A673 (cell line): ENCODE results near the gene GPR149. TPM values are rescaled to one million over a fixed set of nuclear protein-coding genes. Genes with fewer than 3 reads are reported as not detected.

Source experiments
- BruUV-seq: library from RNA; stranded (reverse); fragments of 400-500 nt; replicated peaks from 2 replicates; lab custom pipeline; 2021; lab: Mats Ljungman, UMichigan
- CTCF ChIA-PET: fragments of 300-600 bp; sonication (Branson Sonifier 250); formaldehyde crosslinking; loops from one replicate; lab custom pipeline; 2022; ENCODE audit warnings: antibody characterized with exemption; lab: Charles Lee
- POLR2A ChIA-PET: fragments of 300-600 bp; sonication (Branson Sonifier 250); formaldehyde crosslinking; loops from one replicate; lab custom pipeline; 2022; ENCODE audit warnings: antibody characterized with exemption; ENCODE audit not compliant: low non-redundant PET; lab: Charles Lee
- DNase-seq: peaks from one replicate; pipeline ENCODE4 v3.0.0-alpha.2; 2015; ENCODE audit warnings: low spot score
- H3K27ac ChIP-seq: fragments of 200-600 bp; sonication (generic); 2 replicates; pipeline ENCODE4 v1.5.1; 2016; ENCODE audit warnings: mixed run types, low read depth, mild to moderate bottlenecking, mixed read lengths, antibody characterized with exemption, low read length; ENCODE audit not compliant: poor library complexity, severe bottlenecking
- H3K27me3 ChIP-seq: fragments of 200-600 bp; sonication (generic); replicated peaks from 2 replicates; pipeline ENCODE4 v1.6.1; 2017; ENCODE audit warnings: mixed run types, low read depth, mild to moderate bottlenecking, mixed read lengths, antibody characterized with exemption, low read length; ENCODE audit not compliant: insufficient read depth, poor library complexity
- H3K36me3 ChIP-seq: fragments of 200-600 bp; sonication (generic); 2 replicates; pipeline ENCODE4 v1.6.1; 2016; ENCODE audit warnings: mixed run types, mild to moderate bottlenecking, mixed read lengths, antibody characterized with exemption, low read length; ENCODE audit not compliant: insufficient read depth, poor library complexity, severe bottlenecking
- H3K4me1 ChIP-seq: fragments of 200-600 bp; sonication (generic); 2 replicates; pipeline ENCODE4 v1.6.1; 2017; ENCODE audit warnings: mixed run types, mild to moderate bottlenecking, mixed read lengths, antibody characterized with exemption, low read length; ENCODE audit not compliant: insufficient read depth, poor library complexity, severe bottlenecking
- H3K4me3 ChIP-seq: fragments of 200-600 bp; sonication (generic); 2 replicates; pipeline ENCODE4 v1.5.1; 2016; ENCODE audit warnings: low read depth, mixed run types, mild to moderate bottlenecking, mixed read lengths, low read length; ENCODE audit not compliant: poor library complexity, severe bottlenecking
- H3K9me3 ChIP-seq: fragments of 200-600 bp; sonication (generic); 2 replicates; pipeline ENCODE4 v1.6.1; 2016; ENCODE audit warnings: mixed run types, low read depth, mild to moderate bottlenecking, mixed read lengths, antibody characterized with exemption, low read length; ENCODE audit not compliant: poor library complexity, severe bottlenecking
- CTCF ChIP-seq: fragments of 300-800, 200-600 bp; sonication (generic); conservative IDR thresholded peaks from 2 replicates; pipeline ENCODE4 v1.5.1; 2017; ENCODE audit warnings: low read depth, mild to moderate bottlenecking, antibody characterized with exemption, low read length, moderate library complexity, mixed read lengths
- EZH2 ChIP-seq: fragments of 200-600 bp; sonication (generic); IDR thresholded peaks from 2 replicates; pipeline ENCODE4 v1.6.1; 2017; ENCODE audit warnings: borderline replicate concordance, low read depth, mild to moderate bottlenecking, mixed read lengths, antibody characterized with exemption, low read length; ENCODE audit not compliant: poor library complexity, severe bottlenecking
- intact Hi-C: fragments of 100-400 bp; cut with micrococcal nuclease; formaldehyde crosslinking; loops from one replicate; pipeline ENCODE4 v1.10.0; 2022; ENCODE audit not compliant: unreplicated experiment
- total RNA-seq: library from RNA; stranded (reverse); gene quantifications from 2 replicates; pipeline ENCODE4 v1.2.3, GENCODE V29; 2021

GPR149 gene
- total RNA-seq, 1 experiment from 2014 or later: not detected

- Histone ChIP-seq H3K27me3 (peaks cover 9% of the 10 kb centered on the region), H3K4me1 (no peaks in the 10 kb centered on the region), H3K4me3 (no peak overlapping the region), H3K27ac (no peak overlapping the region), H3K9me3 (no peaks in the 10 kb centered on the region), H3K36me3 (no peaks in the 10 kb centered on the region)
- DNase-seq: no peak
- no peak for TF ChIP-seq EZH2
- TF ChIP-seq CTCF: no peak
- intact Hi-C loops: no loop called here
- ChIA-PET POLR2A (no interaction called here), CTCF (no interaction called here)
- BruUV-seq: no TSS peak
These were observed 45.5 kb downstream of the GPR149 start for GRCh38 chr3:154384479-154384878.

- TF ChIP-seq CTCF (no peak), EZH2 (no peak)
- H3K9me3 ChIP-seq: no peaks in the 10 kb centered on the region
- CTCF ChIA-PET: no interaction called here
- no peaks in the 10 kb centered on the region for H3K4me1 ChIP-seq
- no peaks in the 10 kb centered on the region for H3K36me3 ChIP-seq
- DNase-seq: no peak
- intact Hi-C loops: no loop called here
- H3K4me3 ChIP-seq: no peak overlapping the region
- H3K27me3 ChIP-seq: peaks cover 9% of the 10 kb centered on the region
- no TSS peak for BruUV-seq
- POLR2A ChIA-PET: no interaction called here
- H3K27ac ChIP-seq: no peak overlapping the region
These were observed 51.7 kb downstream of the GPR149 start for GRCh38 chr3:154378311-154378710.

GRCh38 chr3:154367221-154367620 is 62.8 kb downstream of the GPR149 start:
- H3K27ac ChIP-seq: no peak overlapping the region
- ChIA-PET CTCF (no interaction called here), POLR2A (no interaction called here)
- intact Hi-C loops: no loop called here
- no peaks in the 10 kb centered on the region for H3K27me3 ChIP-seq
- no peak overlapping the region for H3K4me3 ChIP-seq
- no peaks in the 10 kb centered on the region for H3K4me1 ChIP-seq
- no peaks in the 10 kb centered on the region for H3K9me3 ChIP-seq
- DNase-seq: no peak
- H3K36me3 ChIP-seq: no peaks in the 10 kb centered on the region
- TF ChIP-seq CTCF (no peak), EZH2 (no peak)
- no TSS peak for BruUV-seq
